ENCODE data around the gene COL25A1. TPM values are rescaled to one million over a fixed set of nuclear protein-coding genes. Genes with fewer than 3 reads are reported as not detected.
"Not testable (repeated sequence)": the region's sequence is repeated elsewhere in the genome, so short reads cannot be mapped to it uniquely, and the experiment has no call there.

Gene COL25A1
- total RNA-seq, 4 donors from 2014 or later, result 0.06 to 0.53 (median 0.23) TPM

GRCh38 chr4:109079201-109079600 lies 223.3 kb downstream of the COL25A1 start:
- no peak for DNase-seq
- intact Hi-C loops (cut with DNase I), result no loop called here
- Histone ChIP-seq H3K27me3 (no peaks in the 10 kb centered on the region), H3K9me3 (no peaks in the 10 kb centered on the region), H3K4me3 (no peak overlapping the region), H3K4me1 (peaks cover 0 to 8% (median 0%) of the 10 kb centered on the region in 3 donors), H3K36me3 (no peaks in the 10 kb centered on the region), H3K27ac (no peak overlapping the region)
- WGBS, 2 donors, result 33 to 45% methylated on average over 2 of the region's 2 CpGs
- no peak for TF ChIP-seq CTCF (IDR thresholded peaks at IDR 0.05)
- no peak for TF ChIP-seq POLR2A (IDR thresholded peaks at IDR 0.05)

- no peak for TF ChIP-seq POLR2A (IDR thresholded peaks at IDR 0.05)
- TF ChIP-seq CTCF (IDR thresholded peaks at IDR 0.05), result no peak
- no peaks in the 10 kb centered on the region for H3K27me3 ChIP-seq
Measured at GRCh38 chr4:109078724-109079123, 223.7 kb downstream of the COL25A1 start.

GRCh38 chr4:109077505-109077904 lies 225.0 kb downstream of the COL25A1 start:
- Histone ChIP-seq H3K9me3 (no peaks in the 10 kb centered on the region), H3K27ac (no peak overlapping the region), H3K27me3 (no peaks in the 10 kb centered on the region), H3K36me3 (no peaks in the 10 kb centered on the region), H3K4me3 (no peak overlapping the region), H3K4me1 (peaks cover 0 to 8% (median 0%) of the 10 kb centered on the region in 3 donors)
- no peak for DNase-seq
- WGBS, 2 donors, result 50 to 61% methylated on average over 3 of the region's 3 CpGs
- intact Hi-C loops (cut with DNase I), result no loop called here
- TF ChIP-seq CTCF (IDR thresholded peaks at IDR 0.05) (no peak), POLR2A (IDR thresholded peaks at IDR 0.05) (no peak)

More at GRCh38 chr4:109078724-109079123, 223.7 kb downstream of the COL25A1 start:
- no peak for DNase-seq
- Histone ChIP-seq H3K36me3 (no peaks in the 10 kb centered on the region), H3K27ac (no peak overlapping the region), H3K4me3 (no peak overlapping the region), H3K9me3 (no peaks in the 10 kb centered on the region), H3K4me1 (peaks cover 0 to 8% (median 0%) of the 10 kb centered on the region in 3 donors)
- intact Hi-C loops (cut with DNase I), result no loop called here
- WGBS, 2 donors, result 48 to 65% methylated on average over 1 of the region's 1 CpG

- H3K27ac ChIP-seq; H3K36me3 ChIP-seq; H3K4me3 ChIP-seq; DNase-seq; intact Hi-C loops (cut with DNase I); H3K27me3 ChIP-seq; H3K9me3 ChIP-seq; H3K4me1 ChIP-seq: not testable (repeated sequence)
- whole genome bisulfite sequencing, 2 donors, result 88 to 100% methylated on average over 2 to 4 of the region's 4 CpGs
Measured at GRCh38 chr4:109076709-109077108, 225.7 kb downstream of the COL25A1 start.

GRCh38 chr4:109075621-109076020 lies 226.8 kb downstream of the COL25A1 start:
- H3K4me3 ChIP-seq, result no peak overlapping the region
- no peak for DNase-seq
- no peaks in the 10 kb centered on the region for H3K9me3 ChIP-seq
- TF ChIP-seq POLR2A (IDR thresholded peaks at IDR 0.05) (no peak), CTCF (IDR thresholded peaks at IDR 0.05) (no peak)
- no peaks in the 10 kb centered on the region for H3K27me3 ChIP-seq
- 80 to 83% methylated on average over 3 of the region's 3 CpGs for WGBS, 2 donors
- peaks cover 0 to 8% (median 0%) of the 10 kb centered on the region in 3 donors for H3K4me1 ChIP-seq
- H3K36me3 ChIP-seq, result no peaks in the 10 kb centered on the region
- H3K27ac ChIP-seq, result no peak overlapping the region
- intact Hi-C loops (cut with DNase I), result no loop called here

GRCh38 chr4:109072595-109072994 lies 229.9 kb downstream of the COL25A1 start:
- H3K4me1 ChIP-seq, result no peaks in the 10 kb centered on the region
- intact Hi-C loops (cut with DNase I), result no loop called here
- no peak overlapping the region for H3K4me3 ChIP-seq
- H3K27me3 ChIP-seq, result no peaks in the 10 kb centered on the region
- no peak for DNase-seq
- H3K36me3 ChIP-seq, result no peaks in the 10 kb centered on the region
- no peak for TF ChIP-seq CTCF (IDR thresholded peaks at IDR 0.05)
- TF ChIP-seq POLR2A (IDR thresholded peaks at IDR 0.05), result no peak
- WGBS, 2 donors, result 56 to 77% methylated on average over 2 of the region's 2 CpGs
- H3K9me3 ChIP-seq, result no peaks in the 10 kb centered on the region
- no peak overlapping the region for H3K27ac ChIP-seq

- DNase-seq; H3K4me1 ChIP-seq; H3K4me3 ChIP-seq; intact Hi-C loops (cut with DNase I); H3K9me3 ChIP-seq; H3K27me3 ChIP-seq; H3K27ac ChIP-seq; H3K36me3 ChIP-seq: not testable (repeated sequence)
- WGBS, 2 donors, result 77 to 97% methylated on average over 5 to 6 of the region's 7 CpGs
Measured at GRCh38 chr4:109070677-109071076, 231.8 kb downstream of the COL25A1 start.
